ENCODE data around the gene NEO1.

GRCh38 chr15:73296609-73297353, 244.5 kb downstream of the NEO1 start:
- no peak for TF ChIP-seq CTCF (IDR thresholded peaks at IDR 0.05)
- no peak for TF ChIP-seq ZFX (IDR thresholded peaks at IDR 0.05; ENCODE audit: borderline replicate concordance)
